A549 (cell line): ENCODE data around the gene PROC.

Source experiments
- CTCF ChIP-seq: fragments of >200 bp; sonication (Bioruptor Twin); formaldehyde crosslinking; IDR thresholded peaks from 3 replicates; pipeline ENCODE4 v1.5.1; 2016
- JUN ChIP-seq, 2 experiments: fragments of >200 bp; sonication (Bioruptor Twin); formaldehyde crosslinking; IDR thresholded peaks; 2 replicates in 1 of 2; 3 replicates in 1 of 2; pipeline ENCODE4 v1.6.1; 2016 to 2017
- KDM5A ChIP-seq: fragments of 200-600 bp; sonication (generic); IDR thresholded peaks from 2 replicates; pipeline ENCODE4 v1.6.1; 2016; ENCODE audit warnings: antibody characterized with exemption, mild to moderate bottlenecking
- POLR2A ChIP-seq: IDR thresholded peaks from 2 replicates; pipeline ENCODE4 v1.6.1; 2012; ENCODE audit warnings: mild to moderate bottlenecking, low read length
- REST ChIP-seq: fragments of 200-600 bp; sonication (generic); IDR thresholded peaks from 2 replicates; pipeline ENCODE4 v1.6.1; 2016; ENCODE audit warnings: antibody characterized with exemption, mild to moderate bottlenecking, moderate library complexity

DNA sequence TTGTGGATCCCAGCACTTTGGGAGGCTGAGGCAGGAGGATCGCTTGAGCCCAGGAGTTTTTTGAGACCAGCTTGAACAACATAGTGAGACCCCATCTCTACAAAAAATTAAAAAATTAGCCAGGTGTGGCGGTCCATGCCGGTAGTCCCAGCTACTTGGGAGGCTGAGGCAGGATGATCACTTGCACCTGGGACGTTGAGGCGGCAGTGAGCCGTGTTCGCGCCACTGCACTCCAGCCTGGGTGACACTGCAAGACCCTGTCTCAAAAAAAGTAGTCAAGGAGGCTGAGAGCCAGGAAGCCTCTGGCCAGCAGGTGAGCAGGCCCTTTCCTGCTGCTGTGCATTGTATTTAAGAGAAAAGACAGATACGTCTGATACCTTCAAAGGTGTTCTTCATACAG is 11.1 kb upstream of the PROC start:
- TF ChIP-seq KDM5A (no peak), CTCF (no peak), POLR2A (no peak), REST (no peak), JUN (IDR thresholded peaks at IDR 0.05) (no peak)
